ENCODE data around the gene RGS9BP. TPM values are rescaled to one million over a fixed set of nuclear protein-coding genes. Genes with fewer than 3 reads are reported as not detected.

Gene RGS9BP
- total RNA-seq, 1 donor from 2014 or later: 2.0 TPM

DNA sequence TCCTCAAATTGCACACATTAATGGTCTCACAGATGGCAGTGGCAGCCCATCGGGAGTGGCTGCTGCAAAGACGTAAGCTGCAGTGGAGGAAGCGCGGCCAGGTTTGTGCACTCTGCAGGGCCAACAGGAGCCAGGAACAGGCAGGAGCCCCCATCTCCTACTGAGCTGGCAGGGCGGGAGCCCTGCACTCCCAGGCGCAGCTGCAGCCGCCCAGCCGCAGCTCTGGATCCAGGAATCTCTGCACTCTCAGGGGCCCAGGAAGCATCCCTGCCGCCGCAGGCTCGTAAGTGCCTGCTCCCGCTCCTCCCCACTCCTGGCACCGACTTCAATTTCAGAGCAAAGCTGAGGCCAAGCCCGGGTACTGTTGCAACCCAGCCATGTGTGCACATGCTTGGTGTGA is 38.2 kb upstream of the RGS9BP start:
- DNase-seq (no peak), ATAC-seq (no peak)

DNA sequence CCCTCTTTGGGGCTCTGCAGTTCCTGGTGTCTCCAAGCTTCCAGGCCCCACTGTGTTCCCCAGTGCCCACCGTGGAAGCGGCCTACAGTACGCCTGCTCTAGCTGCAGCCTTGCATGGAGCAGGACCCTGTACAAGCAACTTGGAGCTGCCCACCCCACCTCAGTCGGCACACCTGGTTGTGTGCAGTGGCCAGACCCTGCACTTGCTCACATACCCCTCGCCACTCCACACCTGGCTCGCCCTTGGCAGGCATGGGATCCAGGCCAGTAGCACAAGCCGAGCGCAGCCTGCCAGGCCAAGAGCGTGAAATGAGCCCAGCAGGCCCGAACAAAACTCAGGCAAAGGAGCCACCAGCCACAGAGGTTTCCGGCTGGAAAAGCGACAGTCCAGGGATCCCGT is 37.0 kb upstream of the RGS9BP start:
- no peaks in the 10 kb centered on the region for H3K27me3 ChIP-seq
- no peaks in the 10 kb centered on the region for H3K9me3 ChIP-seq
- H3K4me1 ChIP-seq: no peaks in the 10 kb centered on the region
- ATAC-seq (peak; percentile 25), DNase-seq (no peak)
- H3K36me3 ChIP-seq: peaks cover 82% of the 10 kb centered on the region
- no peak overlapping the region for H3K4me3 ChIP-seq
- intact Hi-C loops (cut with DNase I): no loop called here
- no peak overlapping the region for H3K27ac ChIP-seq
- TF ChIP-seq, protein P1, sequence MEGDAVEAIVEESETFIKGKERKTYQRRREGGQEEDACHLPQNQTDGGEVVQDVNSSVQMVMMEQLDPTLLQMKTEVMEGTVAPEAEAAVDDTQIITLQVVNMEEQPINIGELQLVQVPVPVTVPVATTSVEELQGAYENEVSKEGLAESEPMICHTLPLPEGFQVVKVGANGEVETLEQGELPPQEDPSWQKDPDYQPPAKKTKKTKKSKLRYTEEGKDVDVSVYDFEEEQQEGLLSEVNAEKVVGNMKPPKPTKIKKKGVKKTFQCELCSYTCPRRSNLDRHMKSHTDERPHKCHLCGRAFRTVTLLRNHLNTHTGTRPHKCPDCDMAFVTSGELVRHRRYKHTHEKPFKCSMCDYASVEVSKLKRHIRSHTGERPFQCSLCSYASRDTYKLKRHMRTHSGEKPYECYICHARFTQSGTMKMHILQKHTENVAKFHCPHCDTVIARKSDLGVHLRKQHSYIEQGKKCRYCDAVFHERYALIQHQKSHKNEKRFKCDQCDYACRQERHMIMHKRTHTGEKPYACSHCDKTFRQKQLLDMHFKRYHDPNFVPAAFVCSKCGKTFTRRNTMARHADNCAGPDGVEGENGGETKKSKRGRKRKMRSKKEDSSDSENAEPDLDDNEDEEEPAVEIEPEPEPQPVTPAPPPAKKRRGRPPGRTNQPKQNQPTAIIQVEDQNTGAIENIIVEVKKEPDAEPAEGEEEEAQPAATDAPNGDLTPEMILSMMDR (IDR thresholded peaks at IDR 0.05): no peak

More for the DNA sequence above, 38.2 kb upstream of the RGS9BP start:
- Histone ChIP-seq H3K4me1 (no peaks in the 10 kb centered on the region), H3K27me3 (no peaks in the 10 kb centered on the region), H3K27ac (no peak overlapping the region), H3K9me3 (no peaks in the 10 kb centered on the region), H3K4me3 (no peak overlapping the region), H3K36me3 (peaks cover 71% of the 10 kb centered on the region)
- intact Hi-C loops (cut with DNase I): no loop called here
- TF ChIP-seq, protein P1 (IDR thresholded peaks at IDR 0.05): no peak

DNA sequence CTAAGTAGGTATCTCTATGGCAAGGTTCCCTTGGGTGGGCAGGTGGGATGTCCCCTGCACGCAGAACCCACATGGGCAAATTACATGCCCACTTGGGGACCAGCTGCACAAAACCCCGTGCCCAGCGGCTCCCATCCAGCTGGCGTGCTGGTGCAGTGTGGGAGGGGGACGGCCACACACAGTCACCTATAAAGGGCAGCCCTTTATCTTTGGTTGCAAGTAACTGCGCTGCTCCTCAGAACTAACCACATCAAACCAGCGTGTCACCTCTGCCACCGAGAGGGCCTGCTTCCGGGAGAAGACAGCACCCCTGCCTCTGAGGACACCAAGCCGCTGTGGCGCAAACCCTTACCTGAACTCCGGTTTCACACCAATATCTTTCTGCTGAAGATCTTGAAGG is 32.9 kb upstream of the RGS9BP start:
- Histone ChIP-seq H3K4me3 (no peak overlapping the region), H3K27ac (no peak overlapping the region), H3K9me3 (no peaks in the 10 kb centered on the region), H3K4me1 (no peaks in the 10 kb centered on the region), H3K27me3 (no peaks in the 10 kb centered on the region), H3K36me3 (peaks cover 86% of the 10 kb centered on the region)
- TF ChIP-seq, protein P1 (IDR thresholded peaks at IDR 0.05): no peak
- ATAC-seq: peak; percentile 33
- intact Hi-C loops (cut with DNase I): no loop called here
- no peak for DNase-seq

DNA sequence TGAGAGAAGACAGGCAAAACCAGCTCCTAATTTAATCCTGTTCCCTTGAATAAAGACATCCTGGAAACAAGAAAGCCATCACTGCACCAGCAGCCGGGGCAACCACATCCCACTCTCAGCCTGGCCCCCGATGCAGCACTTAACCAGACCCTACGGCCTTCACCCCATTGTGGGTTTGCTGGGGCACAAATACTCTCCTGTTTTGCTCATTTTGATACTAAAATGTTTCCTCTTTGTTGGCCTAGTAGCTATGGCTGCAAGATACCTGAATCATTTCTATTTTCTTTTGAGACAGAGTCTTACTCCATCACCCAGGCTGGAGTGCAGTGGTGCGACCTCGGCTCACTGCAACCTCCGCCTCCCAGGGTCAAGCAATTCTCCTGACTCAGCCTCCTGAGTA is 29.1 kb upstream of the RGS9BP start:
- no peak for ATAC-seq
- H3K36me3 ChIP-seq: peaks cover 70% of the 10 kb centered on the region
- H3K9me3 ChIP-seq: no peaks in the 10 kb centered on the region
- no peaks in the 10 kb centered on the region for H3K4me1 ChIP-seq
- H3K4me3 ChIP-seq: no peak overlapping the region
- intact Hi-C loops (cut with DNase I): no loop called here
- TF ChIP-seq, protein P1 (IDR thresholded peaks at IDR 0.05): no peak
- no peak for DNase-seq
- no peaks in the 10 kb centered on the region for H3K27me3 ChIP-seq
- no peak overlapping the region for H3K27ac ChIP-seq

DNA sequence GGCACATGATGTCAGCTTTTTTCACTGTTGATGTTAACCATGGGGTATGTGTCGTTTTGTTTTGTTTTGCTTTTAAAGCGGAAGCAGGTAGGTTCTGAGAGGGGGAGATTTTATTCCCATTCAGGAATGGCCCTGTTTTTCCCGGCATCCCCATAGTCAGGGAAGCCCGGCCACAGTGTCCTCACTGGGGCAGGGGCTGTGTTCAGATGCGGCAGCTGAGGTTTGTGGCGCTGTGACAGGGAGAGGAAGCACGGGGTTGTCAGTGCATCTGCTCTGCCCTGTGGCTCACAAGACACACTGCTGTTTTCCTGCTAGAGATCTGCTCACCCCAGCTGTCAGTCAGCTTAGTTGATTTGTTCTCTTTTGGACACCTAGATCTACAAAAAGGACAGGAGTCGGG is 28.3 kb upstream of the RGS9BP start:
- TF ChIP-seq, protein P1 (IDR thresholded peaks at IDR 0.05): no peak
- Histone ChIP-seq H3K4me1 (peaks cover under 1% of the 10 kb centered on the region), H3K36me3 (peaks cover 63% of the 10 kb centered on the region), H3K4me3 (no peak overlapping the region), H3K27ac (no peak overlapping the region), H3K9me3 (no peaks in the 10 kb centered on the region), H3K27me3 (no peaks in the 10 kb centered on the region)
- DNase-seq (no peak), ATAC-seq (no peak)
- intact Hi-C loops (cut with DNase I): no loop called here

DNA sequence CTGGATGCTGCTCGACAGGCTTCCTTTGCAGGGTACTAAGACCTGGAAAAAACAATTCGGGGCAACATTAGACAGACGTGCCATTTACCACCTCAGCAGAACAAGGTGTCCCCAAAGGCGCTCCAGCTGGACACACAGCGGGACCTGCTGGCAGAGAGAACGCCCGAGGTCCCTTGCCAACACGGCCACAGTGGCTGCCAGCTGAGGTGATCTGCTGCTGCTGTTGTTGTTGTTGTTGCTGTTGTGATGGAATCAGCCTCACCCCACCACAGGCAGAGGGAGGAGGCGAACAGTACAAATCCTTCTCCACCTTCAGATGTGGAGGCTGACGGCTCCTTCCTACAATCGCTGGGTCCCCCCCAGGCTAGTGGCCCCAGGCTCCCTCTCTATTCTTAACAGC is 25.9 kb upstream of the RGS9BP start:
- no peak overlapping the region for H3K27ac ChIP-seq
- H3K9me3 ChIP-seq: no peaks in the 10 kb centered on the region
- intact Hi-C loops (cut with DNase I): no loop called here
- H3K27me3 ChIP-seq: no peaks in the 10 kb centered on the region
- peaks cover 8% of the 10 kb centered on the region for H3K4me1 ChIP-seq
- no peak overlapping the region for H3K4me3 ChIP-seq
- peaks cover 44% of the 10 kb centered on the region for H3K36me3 ChIP-seq
- DNase-seq (no peak), ATAC-seq (no peak)
- TF ChIP-seq, protein P1 (IDR thresholded peaks at IDR 0.05): no peak
